Stimulated activated CD4-positive, alpha-beta T cell treated with anti-CD3 and anti-CD28 coated beads, Interleukin-15, amount 100 ng/mL, for 1 hour (primary cell): ENCODE data around the gene NDRG3.
"Not testable (repeated sequence)": the region's sequence is repeated elsewhere in the genome, so short reads cannot be mapped to it uniquely, and the experiment has no call there.

Source experiments
- DNase-seq, 2 donors: peaks; one replicate each; pipeline ENCODE4 v3.0.0-alpha.2; 2020; ENCODE audit warnings: low read depth in 1 of 2, low spot score in 1 of 2

The NDRG3 gene

GRCh38 chr20:36645353-36645752 is 100.5 kb downstream of the NDRG3 start:
- DNase-seq = no peak

- DNase-seq = peak in 1 of 2 donors; percentile 8
Measured at GRCh38 chr20:36644706-36645095, 101.2 kb downstream of the NDRG3 start.

GRCh38 chr20:36644032-36644705 is 101.7 kb downstream of the NDRG3 start:
- DNase-seq = peak; percentile 21 to 37

GRCh38 chr20:36642136-36642535 is 103.8 kb downstream of the NDRG3 start:
- no peak for DNase-seq

GRCh38 chr20:36641506-36641843 is 104.4 kb downstream of the NDRG3 start:
- DNase-seq = no peak

- DNase-seq = not testable (repeated sequence)
Measured at GRCh38 chr20:36638876-36639400, 107.0 kb downstream of the NDRG3 start.

GRCh38 chr20:36634342-36634741 is 111.5 kb downstream of the NDRG3 start:
- no peak for DNase-seq

- no peak for DNase-seq
Measured at GRCh38 chr20:36633285-36633772, 112.6 kb downstream of the NDRG3 start.

GRCh38 chr20:36632487-36633284 is 113.2 kb downstream of the NDRG3 start:
- DNase-seq = no peak

GRCh38 chr20:36632147-36632486 is 113.8 kb downstream of the NDRG3 start:
- no peak for DNase-seq

- no peak for DNase-seq
Measured at GRCh38 chr20:36631646-36632045, 114.2 kb downstream of the NDRG3 start.

- DNase-seq = peak in 1 of 2 donors; percentile 13
Measured at GRCh38 chr20:36629719-36630681, 115.9 kb downstream of the NDRG3 start.

- no peak for DNase-seq
Measured at GRCh38 chr20:36628076-36628475, 117.8 kb downstream of the NDRG3 start.

GRCh38 chr20:36624944-36625324 is 121.0 kb downstream of the NDRG3 start:
- DNase-seq = no peak

- no peak for DNase-seq
Measured at GRCh38 chr20:36624068-36624943, 121.6 kb downstream of the NDRG3 start.

- DNase-seq = no peak
Measured at GRCh38 chr20:36623444-36623843, 122.4 kb downstream of the NDRG3 start.

- DNase-seq = no peak
Measured at GRCh38 chr20:36620917-36621316, 125.0 kb downstream of the NDRG3 start.

GRCh38 chr20:36614781-36615557 is 130.9 kb downstream of the NDRG3 start:
- no peak for DNase-seq

GRCh38 chr20:36613974-36614373 is 131.9 kb downstream of the NDRG3 start:
- no peak for DNase-seq

- no peak for DNase-seq
Measured at GRCh38 chr20:36611625-36612024, 134.3 kb downstream of the NDRG3 start.
